IMR-90 (cell line): ENCODE results near the gene STKLD1. TPM values are rescaled to one million over a fixed set of nuclear protein-coding genes. Genes with fewer than 3 reads are reported as not detected.

Source experiments
- ATAC-seq: fragments of 200-7000 bp; cut with Tn5 transposase; 2 replicates; pipeline ENCODE4 v1.9.1; 2020; ENCODE audit warnings: low read depth, mild to moderate bottlenecking, moderate library complexity
- BruUV-seq: library from RNA; stranded (reverse); fragments of 400-500 nt; replicated peaks from 2 replicates; lab custom pipeline; 2021; lab: Mats Ljungman, UMichigan
- CTCF ChIA-PET: fragments of 300-600 bp; formaldehyde crosslinking; extraction: SDS; loops from one replicate; lab custom pipeline; 2021; ENCODE audit warnings: antibody characterized with exemption; lab: Yijun Ruan, JAX
- POLR2A ChIA-PET: fragments of 300-600 bp; sonication (Branson Sonifier 250); formaldehyde crosslinking; loops from one replicate; lab custom pipeline; 2022; ENCODE audit warnings: antibody characterized with exemption; ENCODE audit not compliant: unreplicated experiment; lab: Charles Lee
- DNase-seq: peaks from one replicate; pipeline ENCODE4 v3.0.0; 2013
- H2AFZ ChIP-seq: replicated peaks from 2 replicates; pipeline ENCODE3; 2013; ENCODE audit warnings: low read length, mild to moderate bottlenecking; ENCODE audit not compliant: poor library complexity
- H2AK5ac ChIP-seq: 2 replicates; pipeline ENCODE4 v1.6.1; 2013; ENCODE audit warnings: low read depth, low read length, inconsistent platforms
- H2AK9ac ChIP-seq: replicated peaks from 2 replicates; pipeline ENCODE3; 2013; ENCODE audit warnings: mild to moderate bottlenecking, low read depth, low read length, moderate library complexity; ENCODE audit not compliant: poor library complexity
- H2BK120ac ChIP-seq: 2 replicates; pipeline ENCODE4 v1.6.1; 2013; ENCODE audit warnings: low read depth, low read length, inconsistent platforms
- H2BK15ac ChIP-seq: 3 replicates; pipeline ENCODE4 v1.6.1; 2013; ENCODE audit warnings: low read depth, low read length, inconsistent platforms
- H2BK20ac ChIP-seq: 2 replicates; pipeline ENCODE4 v1.6.1; 2013; ENCODE audit warnings: low read depth, mild to moderate bottlenecking, inconsistent platforms, low read length, moderate library complexity
- H2BK5ac ChIP-seq: 2 replicates; pipeline ENCODE4 v1.6.1; 2013; ENCODE audit warnings: mild to moderate bottlenecking, low read depth, low read length, inconsistent platforms; ENCODE audit not compliant: poor library complexity, severe bottlenecking
- H3K14ac ChIP-seq: replicated peaks from 2 replicates; pipeline ENCODE4 v1.6.1; 2013; ENCODE audit warnings: low read depth, low read length, inconsistent platforms
- H3K18ac ChIP-seq: 2 replicates; pipeline ENCODE4 v1.6.1; 2013; ENCODE audit warnings: low read depth, low read length, control low read depth
- H3K23ac ChIP-seq: 2 replicates; pipeline ENCODE4 v1.6.1; 2013; ENCODE audit warnings: low read depth, low read length, inconsistent platforms
- H3K27ac ChIP-seq: 2 replicates; pipeline ENCODE4 v1.5.1; 2013; ENCODE audit warnings: mild to moderate bottlenecking, control low read depth, low read length; ENCODE audit not compliant: insufficient read depth
- H3K27me3 ChIP-seq: 2 replicates; pipeline ENCODE4 v1.6.1; 2013; ENCODE audit warnings: low read length; ENCODE audit not compliant: control insufficient read depth, insufficient read depth
- H3K36me3 ChIP-seq: 2 replicates; pipeline ENCODE4 v1.6.1; 2013; ENCODE audit warnings: low read length, mixed read lengths; ENCODE audit not compliant: control insufficient read depth, insufficient read depth
- H3K4ac ChIP-seq: 2 replicates; pipeline ENCODE4 v1.6.1; 2013; ENCODE audit warnings: low read depth, low read length, inconsistent platforms
- H3K4me1 ChIP-seq: 2 replicates; pipeline ENCODE4 v1.6.1; 2013; ENCODE audit warnings: low read length, mixed read lengths; ENCODE audit not compliant: control insufficient read depth, insufficient read depth
- H3K4me2 ChIP-seq: 2 replicates; pipeline ENCODE4 v1.6.1; 2013; ENCODE audit warnings: low read depth, mild to moderate bottlenecking, control low read depth, low read length, moderate library complexity
- H3K4me3 ChIP-seq: 2 replicates; pipeline ENCODE4 v1.5.1; 2013; ENCODE audit warnings: low read depth, mild to moderate bottlenecking, control low read depth, low read length, moderate library complexity; ENCODE audit not compliant: insufficient read depth
- H3K56ac ChIP-seq: 2 replicates; pipeline ENCODE4 v1.6.1; 2013; ENCODE audit warnings: low read length, inconsistent platforms; ENCODE audit not compliant: insufficient read depth; ENCODE audit errors: extremely low read depth
- H3K79me1 ChIP-seq, 2 experiments: 2 replicates each; pipeline ENCODE4 v1.6.1; 2013; ENCODE audit warnings: low read length in 2 of 2, inconsistent platforms in 1 of 2, low read depth in 1 of 2
- H3K9ac ChIP-seq: 2 replicates; pipeline ENCODE4 v1.6.1; 2013; ENCODE audit warnings: low read depth, low read length, control low read depth
- H3K9me1 ChIP-seq: 2 replicates; pipeline ENCODE4 v1.6.1; 2013; ENCODE audit warnings: low read length, inconsistent platforms; ENCODE audit not compliant: insufficient read depth
- H3K9me3 ChIP-seq: 2 replicates; pipeline ENCODE4 v1.6.1; 2013; ENCODE audit warnings: low read length; ENCODE audit not compliant: control insufficient read depth, insufficient read depth
- H4K20me1 ChIP-seq: 2 replicates; pipeline ENCODE4 v1.6.1; 2013; ENCODE audit warnings: low read length, inconsistent platforms; ENCODE audit not compliant: insufficient read depth
- H4K5ac ChIP-seq: 2 replicates; pipeline ENCODE4 v1.6.1; 2013; ENCODE audit warnings: mild to moderate bottlenecking, low read depth, low read length, control low read depth
- H4K8ac ChIP-seq, 2 experiments: 2 replicates each; pipeline ENCODE4 v1.6.1; 2013; ENCODE audit warnings: low read depth in 2 of 2, low read length in 2 of 2, control low read depth in 1 of 2, inconsistent platforms in 1 of 2
- H4K91ac ChIP-seq: 2 replicates; pipeline ENCODE4 v1.6.1; 2013; ENCODE audit warnings: low read depth, low read length, inconsistent platforms; ENCODE audit not compliant: insufficient read depth
- BHLHE40 ChIP-seq: fragments of 150-350 bp; IDR thresholded peaks from 2 replicates; pipeline ENCODE4 v1.6.1; 2016; ENCODE audit warnings: mild to moderate bottlenecking, low read depth, low read length
- CEBPB ChIP-seq: IDR thresholded peaks from 2 replicates; pipeline ENCODE4 v1.6.1; 2012; ENCODE audit warnings: low read depth, low read length, improper control_type of control experiment
- CHD1 ChIP-seq: IDR thresholded peaks from 2 replicates; pipeline ENCODE4 v1.6.1; 2012; ENCODE audit warnings: low read depth, low read length, improper control_type of control experiment
- FOS ChIP-seq: fragments of 150-350 bp; IDR thresholded peaks from 2 replicates; pipeline ENCODE4 v1.6.1; 2016; ENCODE audit warnings: low read depth, low read length
- MAFK ChIP-seq: IDR thresholded peaks from 2 replicates; pipeline ENCODE4 v1.6.1; 2012; ENCODE audit warnings: low read depth, low read length, improper control_type of control experiment
- MAZ ChIP-seq: IDR thresholded peaks from 2 replicates; pipeline ENCODE4 v1.6.1; 2012; ENCODE audit warnings: low read depth, mild to moderate bottlenecking, low read length, improper control_type of control experiment, moderate library complexity, borderline replicate concordance
- MXI1 ChIP-seq: IDR thresholded peaks from 2 replicates; pipeline ENCODE4 v1.6.1; 2012; ENCODE audit warnings: low read depth, mild to moderate bottlenecking, low read length, moderate library complexity, borderline replicate concordance
- POLR2A ChIP-seq: IDR thresholded peaks from 2 replicates; pipeline ENCODE4 v1.6.1; 2012; ENCODE audit warnings: mild to moderate bottlenecking, low read depth, low read length
- RAD21 ChIP-seq: IDR thresholded peaks from 2 replicates; pipeline ENCODE4 v1.6.1; 2012; ENCODE audit warnings: low read length, improper control_type of control experiment
- RFX5 ChIP-seq: IDR thresholded peaks from 2 replicates; pipeline ENCODE4 v1.8.0; 2012; ENCODE audit warnings: low read depth, mild to moderate bottlenecking, low read length, moderate library complexity
- SMC3 ChIP-seq: fragments of 150-350 bp; IDR thresholded peaks from 2 replicates; pipeline ENCODE4 v1.6.1; 2016; ENCODE audit warnings: low read depth, mild to moderate bottlenecking, antibody characterized with exemption, low read length, moderate library complexity
- WGBS, 2 experiments: methylation state at CpG; one replicate each; pipeline versions ENCODE4 v1.1.5 to v1.1.7; 2013; ENCODE audit warnings: missing lambda C conversion rate in 2 of 2; ENCODE audit not compliant: insufficient read length in 1 of 2; ENCODE audit errors: extremely low coverage in 2 of 2; 5-methylcytosine and 5-hydroxymethylcytosine counted together
- dilution Hi-C: fragments of 300-500 bp; cut with HindIII; formaldehyde crosslinking; loops from one replicate; pipeline ENCODE4 v1.14.3; 2018; ENCODE audit warnings: low sequenced_read_pairs; ENCODE audit not compliant: unreplicated experiment
- in situ Hi-C: fragments of 300-500 bp; cut with MboI; formaldehyde crosslinking; loops from 3 replicates; pipeline ENCODE4 v1.14.3; 2019; ENCODE audit warnings: low sequenced_read_pairs, inconsistent platforms, mixed read lengths
- intact Hi-C: fragments of 100-400 bp; cut with micrococcal nuclease; formaldehyde crosslinking; loops from 2 replicates; pipeline ENCODE4 v1.10.0; 2022
- polyA plus RNA-seq, 3 experiments: library from polyadenylated mRNA; depleted of rRNA; stranded (reverse); fragments of >200 nt; gene quantifications; 2 replicates each; pipeline ENCODE4 v1.2.3, GENCODE V29; 2012; ENCODE audit warnings: low replicate concordance in 1 of 3
- total RNA-seq: library from RNA; depleted of rRNA; stranded (reverse); fragments of >200 nt; gene quantifications from 2 replicates; pipeline ENCODE4 v1.2.3, GENCODE V29; 2012
- TF ChIP-seq, protein P1 (sequence below): fragments of 150-350 bp; IDR thresholded peaks from 2 replicates; pipeline ENCODE4 v1.6.1; 2016; ENCODE audit warnings: low read depth, mild to moderate bottlenecking, low read length, moderate library complexity, borderline replicate concordance
- TF ChIP-seq, protein P2 (sequence below): conservative IDR thresholded peaks from 2 replicates; pipeline ENCODE4 v1.5.1; 2012; ENCODE audit warnings: mild to moderate bottlenecking, low read depth, low read length, improper control_type of control experiment
- TF ChIP-seq, protein P3 (sequence below): fragments of 150-350 bp; IDR thresholded peaks from 2 replicates; pipeline ENCODE4 v1.6.1; 2017; ENCODE audit warnings: mild to moderate bottlenecking, antibody characterized with exemption, low read length, low read depth

STKLD1 gene
- total and polyA plus RNA-seq, 2 of the 4 experiments (the other 2 are of a cell fraction) = 0.54 to 0.65 TPM

DNA sequence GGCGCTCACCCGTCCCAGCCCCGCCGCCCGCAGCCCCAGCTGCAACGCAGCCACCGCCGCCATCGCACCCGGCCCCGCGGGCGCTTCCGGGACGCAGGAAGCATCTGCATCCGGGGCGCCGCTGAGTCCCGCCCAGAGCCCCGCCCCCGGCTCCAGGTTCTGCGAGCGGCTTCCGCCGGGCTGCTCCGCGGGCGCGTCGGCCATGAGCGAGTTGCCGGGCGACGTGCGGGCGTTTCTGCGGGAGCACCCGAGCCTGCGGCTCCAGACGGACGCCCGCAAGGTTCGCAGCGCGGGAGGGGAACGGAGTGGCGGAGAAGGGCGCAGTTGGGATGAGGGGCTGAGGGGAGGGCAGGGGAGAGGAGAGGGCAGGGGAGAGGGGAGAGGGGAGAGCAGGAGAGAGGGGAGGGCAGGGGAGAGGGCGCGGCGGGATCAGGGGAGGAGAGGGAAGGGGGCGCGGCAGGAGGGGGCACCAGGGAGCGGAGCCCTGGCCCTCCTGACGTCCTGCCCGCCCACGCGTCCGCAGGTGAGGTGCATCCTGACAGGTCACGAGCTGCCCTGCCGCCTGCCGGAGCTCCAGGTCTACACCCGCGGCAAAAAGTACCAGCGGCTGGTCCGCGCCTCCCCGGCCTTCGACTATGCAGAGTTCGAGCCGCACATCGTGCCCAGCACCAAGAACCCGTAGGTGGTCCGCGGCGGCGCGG is 19.6 kb upstream of the STKLD1 start, which contains the start of the genes SURF1 and SURF2:
TSS of gene SURF1 (minus strand) at position 97 of the 701 bp plus-strand sequence. CDS start at position 63, 34 bp downstream.
TSS of gene SURF2 (plus strand) at position 160 of the 701 bp plus-strand sequence. CDS start at position 203, 43 bp downstream.
- Histone ChIP-seq H2BK15ac (no peak within 1 kb of the TSS), H3K56ac (peak within 1 kb of the TSS; percentile 60; the same call in 1 of the 2 replicates), H3K4me2 (peak within 1 kb of the TSS; percentile 97), H2AK9ac (peak within 1 kb of the TSS; percentile 96), H2AFZ (peak within 1 kb of the TSS; percentile 93), H3K4me1 (peaks cover 10% of the 10 kb centered on the region; the same call in 1 of the 2 replicates), H3K23ac (peak within 1 kb of the TSS; percentile 75; the same call in 1 of the 2 replicates), H3K9me1 (no peaks in the 10 kb centered on the region; the same call in 1 of the 2 replicates), H3K9ac (peak within 1 kb of the TSS; percentile 88), H4K20me1 (peaks cover 51% of the 10 kb centered on the region), H3K14ac (peak within 1 kb of the TSS; percentile 81; the same call in 1 of the 2 replicates), H3K36me3 (peaks cover 42% of the 10 kb centered on the region), H3K79me1 (peaks cover 27 to 80% of the 10 kb centered on the region in 2 experiments), H3K4ac (peak within 1 kb of the TSS; percentile 87), H3K27ac (peak within 1 kb of the TSS; percentile 87), H2AK5ac (peak within 1 kb of the TSS; percentile 66), H3K27me3 (no peaks in the 10 kb centered on the region), H2BK120ac (peak within 1 kb of the TSS; percentile 43; the same call in 1 of the 2 replicates), H3K18ac (peak within 1 kb of the TSS; percentile 58; the same call in 1 of the 2 replicates), H4K5ac (peak within 1 kb of the TSS; percentile 83), H4K8ac (peak within 1 kb of the TSS; percentile 82 to 89; a peak in 2 of 4 replicates), H3K4me3 (peak within 1 kb of the TSS; percentile 99), H4K91ac (peak within 1 kb of the TSS; percentile 66), H3K9me3 (no peaks in the 10 kb centered on the region), H2BK20ac (no peak within 1 kb of the TSS), H2BK5ac (peak within 1 kb of the TSS; percentile 43)
- dilution Hi-C loops (no loop called here), in situ Hi-C loops (no loop called here), intact Hi-C loops (loop anchor here (2.0 kb wide), 1 partner anchor 130 kb away; no protein-coding TSS in a partner anchor)
- BruUV-seq = no TSS peak
- WGBS, 2 experiments = 0% methylated on average over 19 of the region's 78 CpGs; no CpG with 5 or more reads in 1 of the 2 experiments
- ATAC-seq = peak; percentile 83
- ChIA-PET CTCF (no interaction called here), POLR2A (interaction anchor here (1.1 kb wide), 1 partner anchor 9 kb away, joined by 6 read pairs; the partner anchor contains the start of genes MED22 and RPL7A)
- DNase-seq = peak; percentile 66
- TF ChIP-seq BHLHE40 = no peak
- no peak for TF ChIP-seq CEBPB
- TF ChIP-seq MAZ = peak; percentile 30; the same call in 1 of the 2 replicates
- TF ChIP-seq POLR2A = peak; percentile 40; the same call in 1 of the 2 replicates
- no peak for TF ChIP-seq FOS
- peak; percentile 70 for TF ChIP-seq MXI1
- TF ChIP-seq CHD1 = no peak
- TF ChIP-seq SMC3 = no peak
- TF ChIP-seq, protein P1, sequence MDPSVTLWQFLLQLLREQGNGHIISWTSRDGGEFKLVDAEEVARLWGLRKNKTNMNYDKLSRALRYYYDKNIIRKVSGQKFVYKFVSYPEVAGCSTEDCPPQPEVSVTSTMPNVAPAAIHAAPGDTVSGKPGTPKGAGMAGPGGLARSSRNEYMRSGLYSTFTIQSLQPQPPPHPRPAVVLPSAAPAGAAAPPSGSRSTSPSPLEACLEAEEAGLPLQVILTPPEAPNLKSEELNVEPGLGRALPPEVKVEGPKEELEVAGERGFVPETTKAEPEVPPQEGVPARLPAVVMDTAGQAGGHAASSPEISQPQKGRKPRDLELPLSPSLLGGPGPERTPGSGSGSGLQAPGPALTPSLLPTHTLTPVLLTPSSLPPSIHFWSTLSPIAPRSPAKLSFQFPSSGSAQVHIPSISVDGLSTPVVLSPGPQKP = no peak
- TF ChIP-seq, protein P2, sequence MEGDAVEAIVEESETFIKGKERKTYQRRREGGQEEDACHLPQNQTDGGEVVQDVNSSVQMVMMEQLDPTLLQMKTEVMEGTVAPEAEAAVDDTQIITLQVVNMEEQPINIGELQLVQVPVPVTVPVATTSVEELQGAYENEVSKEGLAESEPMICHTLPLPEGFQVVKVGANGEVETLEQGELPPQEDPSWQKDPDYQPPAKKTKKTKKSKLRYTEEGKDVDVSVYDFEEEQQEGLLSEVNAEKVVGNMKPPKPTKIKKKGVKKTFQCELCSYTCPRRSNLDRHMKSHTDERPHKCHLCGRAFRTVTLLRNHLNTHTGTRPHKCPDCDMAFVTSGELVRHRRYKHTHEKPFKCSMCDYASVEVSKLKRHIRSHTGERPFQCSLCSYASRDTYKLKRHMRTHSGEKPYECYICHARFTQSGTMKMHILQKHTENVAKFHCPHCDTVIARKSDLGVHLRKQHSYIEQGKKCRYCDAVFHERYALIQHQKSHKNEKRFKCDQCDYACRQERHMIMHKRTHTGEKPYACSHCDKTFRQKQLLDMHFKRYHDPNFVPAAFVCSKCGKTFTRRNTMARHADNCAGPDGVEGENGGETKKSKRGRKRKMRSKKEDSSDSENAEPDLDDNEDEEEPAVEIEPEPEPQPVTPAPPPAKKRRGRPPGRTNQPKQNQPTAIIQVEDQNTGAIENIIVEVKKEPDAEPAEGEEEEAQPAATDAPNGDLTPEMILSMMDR = no peak
- no peak for TF ChIP-seq RFX5
- TF ChIP-seq, protein P3, sequence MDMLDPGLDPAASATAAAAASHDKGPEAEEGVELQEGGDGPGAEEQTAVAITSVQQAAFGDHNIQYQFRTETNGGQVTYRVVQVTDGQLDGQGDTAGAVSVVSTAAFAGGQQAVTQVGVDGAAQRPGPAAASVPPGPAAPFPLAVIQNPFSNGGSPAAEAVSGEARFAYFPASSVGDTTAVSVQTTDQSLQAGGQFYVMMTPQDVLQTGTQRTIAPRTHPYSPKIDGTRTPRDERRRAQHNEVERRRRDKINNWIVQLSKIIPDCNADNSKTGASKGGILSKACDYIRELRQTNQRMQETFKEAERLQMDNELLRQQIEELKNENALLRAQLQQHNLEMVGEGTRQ = no peak
- no peak for TF ChIP-seq MAFK
- no peak for TF ChIP-seq RAD21
